Stimulated activated CD8-positive, alpha-beta memory T cell treated with anti-CD3 and anti-CD28 coated beads, Interleukin-15, amount 100 ng/mL, for 4 hours (primary cell): ENCODE results near the gene CPLANE1.
"Not testable (repeated sequence)": the region's sequence is repeated elsewhere in the genome, so short reads cannot be mapped to it uniquely, and the experiment has no call there.

ENCODE experiments used
- DNase-seq, 2 donors: peaks; one replicate each; pipeline ENCODE4 v3.0.0-alpha.2; 2020; ENCODE audit warnings: low read depth in 2 of 2

CPLANE1 gene

GRCh38 chr5:37121027-37121426 lies 128.1 kb downstream of the CPLANE1 start:
- no peak for DNase-seq

DNA sequence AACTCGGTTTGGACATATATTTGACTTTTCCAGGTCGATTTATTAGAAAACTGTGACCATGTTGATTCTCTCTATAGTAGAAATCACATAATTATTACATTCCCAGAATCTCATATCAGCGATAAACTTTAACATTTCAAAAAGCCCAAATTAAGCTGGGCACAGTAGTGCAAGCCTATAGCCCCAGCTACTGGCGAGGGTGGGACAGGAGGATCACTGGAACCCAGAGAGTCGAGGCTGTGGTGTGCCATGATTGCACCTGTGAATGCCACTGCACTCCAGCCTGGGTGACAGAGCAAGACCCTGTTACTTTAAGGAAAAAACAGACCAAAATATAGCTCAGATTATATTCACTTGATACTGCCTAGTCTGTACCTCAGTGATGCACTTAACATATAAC lies 128.9 kb downstream of the CPLANE1 start:
- no peak for DNase-seq

DNA sequence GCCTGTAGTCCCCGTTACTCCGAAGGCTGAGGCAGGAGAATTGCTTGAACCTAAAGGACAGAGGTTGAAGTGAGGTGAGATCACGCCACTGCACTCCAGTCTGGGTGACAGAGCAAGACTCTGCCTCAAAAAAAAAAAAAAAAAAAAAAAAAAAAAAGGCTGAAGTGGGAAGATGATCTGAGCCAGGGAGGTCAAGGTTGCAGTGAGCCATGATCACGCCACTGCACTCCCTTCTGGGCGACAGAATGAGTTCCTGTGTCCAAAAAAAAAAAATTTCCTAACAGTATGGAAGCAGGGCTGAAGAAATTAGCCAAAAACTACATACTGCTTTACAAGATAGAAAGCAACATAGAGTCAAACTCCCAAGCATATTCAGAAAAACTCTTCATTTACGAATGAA lies 132.8 kb downstream of the CPLANE1 start:
- DNase-seq: no peak

DNA sequence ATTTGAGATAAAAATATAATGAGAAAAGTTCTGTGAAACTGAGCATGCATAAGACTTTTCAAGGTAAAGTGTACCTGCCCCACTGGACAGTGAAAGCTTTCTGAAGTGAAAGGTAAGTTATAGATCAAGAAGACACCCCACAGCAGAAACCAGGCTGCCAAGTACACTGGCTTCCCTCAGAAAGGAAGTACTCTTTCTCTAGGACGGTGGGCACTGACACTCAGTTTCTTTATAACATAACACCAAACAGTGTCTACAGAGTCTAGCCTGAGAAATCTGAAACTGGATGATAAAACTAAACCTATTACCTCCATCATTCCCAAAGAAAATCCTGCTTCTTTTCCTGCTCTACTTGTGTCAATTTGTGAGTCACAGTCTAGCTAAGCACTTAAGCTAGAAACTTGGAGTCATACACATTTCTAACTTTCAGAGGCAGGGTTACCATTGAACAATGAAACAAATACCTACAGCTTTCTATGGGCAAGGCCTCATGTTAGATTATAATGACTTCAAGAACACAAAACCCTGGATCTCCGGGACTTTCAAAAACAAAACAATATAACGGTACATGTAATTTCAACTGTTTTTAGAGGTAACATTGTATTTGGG lies 136.7 kb downstream of the CPLANE1 start:
- no peak for DNase-seq

DNA sequence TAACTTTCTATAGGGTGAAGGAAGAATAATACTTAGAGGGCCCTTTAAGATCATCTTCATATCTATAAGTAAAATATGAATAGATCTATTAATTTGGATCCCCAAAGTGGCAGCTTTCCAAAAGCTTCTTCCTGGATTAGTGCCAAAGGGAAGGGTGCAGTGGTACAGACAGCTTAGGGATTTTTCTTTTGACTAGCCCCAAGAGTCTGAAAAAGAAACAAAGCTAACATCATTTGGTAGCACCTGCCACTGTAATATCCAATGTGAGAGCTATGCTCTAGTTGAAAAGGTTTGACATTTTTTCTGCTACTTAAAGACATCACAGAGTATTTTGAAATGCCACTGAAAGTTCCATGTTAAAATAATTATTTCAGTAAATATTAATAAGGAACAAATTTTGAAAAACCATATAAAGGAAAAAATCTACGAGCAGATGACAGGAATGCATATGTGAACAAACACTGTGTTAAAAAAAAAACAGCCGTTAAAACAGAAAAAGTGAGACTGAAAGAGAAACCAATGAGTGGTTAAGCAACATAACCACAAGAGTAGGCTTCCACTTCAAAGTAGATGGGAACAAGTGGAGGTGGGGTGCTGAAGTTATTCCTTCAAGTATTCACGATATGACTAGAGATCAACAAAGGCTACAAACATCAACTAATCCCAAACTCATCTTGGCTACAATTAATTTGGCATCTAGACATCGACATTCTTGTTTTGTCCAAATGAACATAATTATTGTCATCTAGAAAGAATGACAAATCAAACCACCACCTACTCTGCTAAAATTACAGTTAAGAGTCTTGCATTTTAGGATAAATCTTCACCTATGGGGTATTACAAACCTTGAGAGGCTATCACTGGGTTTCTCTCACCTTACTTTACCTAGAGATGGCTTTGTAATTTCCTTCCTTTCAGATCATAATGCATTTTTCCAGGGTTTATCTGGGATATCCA lies 137.5 kb downstream of the CPLANE1 start:
- DNase-seq: no peak

GRCh38 chr5:37110135-37110534 lies 139.0 kb downstream of the CPLANE1 start:
- DNase-seq: no peak

GRCh38 chr5:37109338-37109737 lies 139.8 kb downstream of the CPLANE1 start:
- no peak for DNase-seq

GRCh38 chr5:37103302-37103701 lies 145.9 kb downstream of the CPLANE1 start:
- DNase-seq: no peak

- DNase-seq: not testable (repeated sequence)
These were observed 149.9 kb downstream of the CPLANE1 start for GRCh38 chr5:37099267-37099666.

- DNase-seq: not testable (repeated sequence)
These were observed 155.4 kb downstream of the CPLANE1 start for GRCh38 chr5:37093795-37094194.

DNA sequence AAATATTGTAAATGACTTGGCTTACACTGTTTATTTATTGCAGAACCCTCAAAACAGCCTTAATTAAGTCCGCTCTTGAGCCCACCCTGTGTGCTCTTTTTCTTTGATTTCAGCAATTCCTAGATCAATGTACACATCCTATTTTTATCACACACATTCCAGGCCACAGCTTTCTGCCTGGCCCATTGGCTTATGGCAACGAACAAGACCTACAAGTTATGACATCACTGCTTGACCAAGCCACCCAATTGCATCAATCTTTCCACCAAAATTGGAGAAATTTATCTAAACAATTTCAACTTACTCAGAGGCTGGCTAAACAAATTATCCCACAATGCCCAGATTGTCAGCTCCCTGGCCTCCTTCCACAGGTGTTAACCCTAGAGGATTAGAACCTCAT lies 158.4 kb downstream of the CPLANE1 start:
- DNase-seq: no peak

GRCh38 chr5:37090123-37090726 lies 159.0 kb downstream of the CPLANE1 start:
- no peak for DNase-seq

GRCh38 chr5:37088009-37088408 lies 161.2 kb downstream of the CPLANE1 start:
- DNase-seq: no peak

GRCh38 chr5:37086466-37087173 lies 162.6 kb downstream of the CPLANE1 start:
- no peak for DNase-seq

GRCh38 chr5:37086026-37086425 lies 163.2 kb downstream of the CPLANE1 start:
- not testable (repeated sequence) for DNase-seq

DNA sequence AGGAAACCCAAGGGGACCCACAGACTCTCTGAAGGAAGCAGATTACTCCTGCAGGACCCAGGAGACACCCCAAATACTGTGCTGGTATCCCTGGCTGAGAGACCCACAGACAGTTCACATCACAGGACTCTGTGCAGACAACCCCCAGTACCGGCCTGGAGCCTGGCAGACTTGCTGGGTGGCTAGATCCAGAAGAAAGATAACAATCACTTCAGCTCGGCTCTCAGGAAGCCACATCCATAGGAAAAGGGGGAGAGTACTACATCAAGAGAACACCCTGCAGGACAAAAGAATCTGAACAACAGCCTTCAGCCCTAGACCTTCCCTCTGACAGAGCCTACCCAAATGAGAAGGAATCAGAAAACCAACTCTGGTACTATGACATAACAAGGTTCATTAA lies 166.2 kb downstream of the CPLANE1 start:
- DNase-seq: not testable (repeated sequence)

DNA sequence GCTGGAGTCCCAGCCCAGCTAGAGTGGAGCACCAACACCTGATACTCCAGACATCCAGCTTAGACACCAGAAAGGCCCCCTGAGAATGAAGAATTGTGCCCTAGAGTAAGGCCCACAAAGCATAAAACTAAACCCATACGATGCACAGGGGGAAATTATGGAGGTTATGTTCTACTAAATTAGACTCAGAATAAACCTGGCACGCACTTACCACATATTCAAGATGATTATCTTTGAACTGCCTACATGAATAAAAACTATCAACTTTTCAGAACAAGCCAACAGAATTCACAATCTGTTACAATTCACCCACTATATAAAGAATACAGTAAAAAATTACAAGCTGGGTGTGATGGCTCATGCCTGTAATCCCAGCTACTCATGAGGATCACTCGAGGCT lies 168.5 kb downstream of the CPLANE1 start:
- DNase-seq: no peak

- no peak for DNase-seq
These were observed 172.0 kb downstream of the CPLANE1 start for GRCh38 chr5:37077146-37077545.

GRCh38 chr5:37075399-37075950 lies 173.7 kb downstream of the CPLANE1 start:
- no peak for DNase-seq

DNA sequence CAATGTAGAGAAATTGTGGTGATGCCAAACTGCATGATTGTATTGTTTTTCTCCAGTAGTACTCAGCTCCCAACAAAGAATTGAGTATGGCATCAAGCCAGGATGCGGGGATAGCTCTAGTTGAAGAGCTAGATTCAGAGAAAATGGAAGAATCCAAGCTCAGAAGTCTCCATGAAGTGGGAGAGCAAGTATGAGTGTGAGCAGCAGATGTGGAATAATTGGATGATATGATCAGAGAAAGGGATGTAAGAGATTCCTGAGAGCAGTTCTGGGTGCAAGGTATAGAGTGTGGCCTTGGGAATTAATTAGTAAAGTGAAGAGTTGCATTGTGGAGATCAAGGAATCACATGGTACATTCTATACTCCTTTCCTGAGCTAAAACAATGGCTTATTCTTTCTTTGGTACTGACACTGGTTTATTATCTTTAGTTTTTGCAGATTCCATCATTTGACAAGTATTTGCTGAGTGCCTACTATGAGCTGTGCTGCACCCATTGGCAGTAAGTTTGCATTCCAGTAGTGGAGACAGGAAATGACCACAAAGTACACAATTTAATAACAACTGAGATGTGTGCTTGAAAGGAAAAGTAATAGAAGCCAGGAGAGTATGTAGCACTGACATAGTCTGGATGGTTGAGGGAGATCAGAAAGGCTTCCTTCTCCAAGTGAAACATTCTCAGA lies 177.1 kb downstream of the CPLANE1 start:
- no peak for DNase-seq

GRCh38 chr5:37071487-37071886 lies 177.7 kb downstream of the CPLANE1 start:
- no peak for DNase-seq
